ENCODE measurements around the gene KXD1.
"Not testable (repeated sequence)": the region's sequence is repeated elsewhere in the genome, so short reads cannot be mapped to it uniquely, and the experiment has no call there.

KXD1 gene

DNA sequence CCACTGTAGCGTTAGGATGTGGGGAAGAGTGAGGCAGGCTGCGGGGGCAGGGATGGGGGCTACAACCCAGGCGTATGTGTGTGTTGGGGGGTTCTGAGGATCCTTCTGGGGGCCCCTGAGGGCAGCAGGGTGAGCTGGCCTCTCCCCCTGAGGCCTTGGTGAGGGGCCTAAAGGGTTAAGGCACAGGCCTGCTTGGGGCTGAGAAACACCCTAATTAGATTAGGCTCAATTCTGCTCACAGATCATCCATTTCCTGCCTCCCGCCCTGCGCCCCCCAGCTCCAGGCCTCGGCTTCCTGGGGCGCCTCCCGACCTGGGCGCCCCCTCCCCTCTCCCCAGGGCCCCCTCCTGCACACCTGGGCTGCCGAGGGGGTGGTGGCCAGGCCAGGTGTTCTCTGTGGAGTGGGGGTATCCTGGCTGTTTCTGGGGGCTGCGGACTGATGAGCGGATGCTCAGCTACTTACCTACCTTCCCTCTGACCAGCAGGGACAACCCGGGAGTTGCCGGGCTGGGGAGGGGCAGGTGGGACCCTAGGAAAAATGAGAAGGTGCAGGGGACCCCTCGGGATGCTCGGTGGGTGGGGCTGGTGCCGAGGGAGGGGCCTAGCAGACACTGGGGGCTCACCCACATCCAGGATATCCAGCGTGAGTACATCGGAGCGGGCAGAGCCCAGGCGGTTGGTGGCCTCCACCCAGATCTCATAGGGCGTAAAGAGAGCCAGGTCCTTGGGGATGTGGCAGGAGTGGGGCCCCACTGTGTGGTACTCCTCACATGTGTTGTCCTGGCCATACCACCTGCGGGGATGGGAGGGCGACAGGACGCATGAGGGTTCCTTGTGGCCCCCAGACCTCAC is 40.4 kb downstream of the KXD1 start:
- Histone ChIP-seq H3K4ac (ENCODE audit: low read depth, low read length) (no peak overlapping the region), H2AFZ (ENCODE audit: insufficient read depth, low read length, poor library complexity) (no peak overlapping the region), H3K9me3 (ENCODE audit: insufficient read depth, low read depth, low read length) (peaks cover 1% of the 10 kb centered on the region), H3K27ac (ENCODE audit: low read depth, low read length) (no peak overlapping the region), H2AK5ac (ENCODE audit: low read length) (no peak overlapping the region), H3K14ac (ENCODE audit: low read length) (no peak overlapping the region), H3K18ac (ENCODE audit: low read length) (no peak overlapping the region), H4K12ac (ENCODE audit: low read depth, low read length) (no peak overlapping the region), H3K79me2 (ENCODE audit: control insufficient read depth, insufficient read depth, low read length, poor library complexity) (no peaks in the 10 kb centered on the region), H3K4me3 (ENCODE audit: low read depth, low read length) (no peak overlapping the region), H3K23ac (ENCODE audit: low read length) (no peak overlapping the region), H3K36me3 (ENCODE audit: control insufficient read depth in 1 of 2, insufficient read depth in 2 of 2, low read length in 2 of 2) (no peaks in the 10 kb centered on the region), H4K8ac (ENCODE audit: low read depth, low read length) (no peak overlapping the region), H2BK120ac (ENCODE audit: insufficient read depth, low read length, poor library complexity) (no peak overlapping the region), H3K9ac (ENCODE audit: low read length) (no peak overlapping the region), H3K4me1 (ENCODE audit: control insufficient read depth in 1 of 2, insufficient read depth in 2 of 2, low read length in 2 of 2) (peaks cover 5 to 9% of the 10 kb centered on the region in 2 experiments), H3K27me3 (ENCODE audit: insufficient read depth, low read length) (peaks cover 3% of the 10 kb centered on the region), H2BK12ac (ENCODE audit: low read length) (no peak overlapping the region), H3K4me2 (ENCODE audit: low read length) (no peak overlapping the region), H4K91ac (ENCODE audit: low read depth, low read length) (no peak overlapping the region), H2BK5ac (ENCODE audit: low read depth, low read length, poor library complexity) (no peak overlapping the region), H3K79me1 (ENCODE audit: low read length) (no peaks in the 10 kb centered on the region)
- no CpG with 5 or more reads among the region's 25 CpGs for WGBS (ENCODE audit: extremely low coverage, insufficient coverage, insufficient read length)
- DNase-seq: no peak

DNA sequence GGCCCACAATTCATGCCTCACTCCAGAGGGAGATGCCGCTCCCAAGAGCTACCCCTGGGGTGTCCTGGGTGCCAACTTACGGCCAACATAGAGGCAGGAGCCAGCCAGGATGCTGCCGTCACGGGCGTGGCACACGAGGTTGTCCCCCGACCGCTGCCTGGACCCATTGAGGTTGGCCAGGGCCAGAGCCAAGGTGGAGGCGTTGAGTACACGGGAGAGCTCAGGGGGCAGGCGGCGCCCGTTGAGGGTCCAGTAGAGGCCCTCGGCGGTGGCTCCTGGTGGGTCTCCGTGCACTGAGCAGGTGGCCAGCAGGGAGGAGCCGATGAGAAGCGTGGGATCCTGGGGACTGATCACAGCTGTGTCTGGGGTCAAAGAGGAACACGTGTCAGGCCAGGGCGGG is 41.8 kb downstream of the KXD1 start:
- no peak overlapping the region for H4K91ac ChIP-seq (ENCODE audit: low read depth, low read length)
- no peak overlapping the region for H2BK12ac ChIP-seq (ENCODE audit: low read length)
- WGBS (ENCODE audit: extremely low coverage, insufficient coverage, insufficient read length): no CpG with 5 or more reads among the region's 20 CpGs
- H4K8ac ChIP-seq (ENCODE audit: low read depth, low read length): no peak overlapping the region
- H3K4me2 ChIP-seq (ENCODE audit: low read length): no peak overlapping the region
- H2BK120ac ChIP-seq (ENCODE audit: insufficient read depth, low read length, poor library complexity): no peak overlapping the region
- H3K18ac ChIP-seq (ENCODE audit: low read length): no peak overlapping the region
- H3K27ac ChIP-seq (ENCODE audit: low read depth, low read length): no peak overlapping the region
- H4K12ac ChIP-seq (ENCODE audit: low read depth, low read length): no peak overlapping the region
- H3K4me3 ChIP-seq (ENCODE audit: low read depth, low read length): no peak overlapping the region
- no peak overlapping the region for H3K4ac ChIP-seq (ENCODE audit: low read depth, low read length)
- H3K4me1 ChIP-seq (ENCODE audit: control insufficient read depth in 1 of 2, insufficient read depth in 2 of 2, low read length in 2 of 2): peaks cover 4 to 6% of the 10 kb centered on the region in 2 experiments
- H3K9me3 ChIP-seq (ENCODE audit: insufficient read depth, low read depth, low read length): peaks cover 1% of the 10 kb centered on the region
- no peak overlapping the region for H3K9ac ChIP-seq (ENCODE audit: low read length)
- no peak for DNase-seq
- H3K14ac ChIP-seq (ENCODE audit: low read length): no peak overlapping the region
- H2AFZ ChIP-seq (ENCODE audit: insufficient read depth, low read length, poor library complexity): no peak overlapping the region
- no peaks in the 10 kb centered on the region for H3K36me3 ChIP-seq (ENCODE audit: control insufficient read depth in 1 of 2, insufficient read depth in 2 of 2, low read length in 2 of 2)
- no peak overlapping the region for H2BK5ac ChIP-seq (ENCODE audit: low read depth, low read length, poor library complexity)
- no peaks in the 10 kb centered on the region for H3K79me1 ChIP-seq (ENCODE audit: low read length)
- H3K79me2 ChIP-seq (ENCODE audit: control insufficient read depth, insufficient read depth, low read length, poor library complexity): no peaks in the 10 kb centered on the region
- H3K27me3 ChIP-seq (ENCODE audit: insufficient read depth, low read length): peaks cover 17% of the 10 kb centered on the region
- H2AK5ac ChIP-seq (ENCODE audit: low read length): no peak overlapping the region
- H3K23ac ChIP-seq (ENCODE audit: low read length): no peak overlapping the region

DNA sequence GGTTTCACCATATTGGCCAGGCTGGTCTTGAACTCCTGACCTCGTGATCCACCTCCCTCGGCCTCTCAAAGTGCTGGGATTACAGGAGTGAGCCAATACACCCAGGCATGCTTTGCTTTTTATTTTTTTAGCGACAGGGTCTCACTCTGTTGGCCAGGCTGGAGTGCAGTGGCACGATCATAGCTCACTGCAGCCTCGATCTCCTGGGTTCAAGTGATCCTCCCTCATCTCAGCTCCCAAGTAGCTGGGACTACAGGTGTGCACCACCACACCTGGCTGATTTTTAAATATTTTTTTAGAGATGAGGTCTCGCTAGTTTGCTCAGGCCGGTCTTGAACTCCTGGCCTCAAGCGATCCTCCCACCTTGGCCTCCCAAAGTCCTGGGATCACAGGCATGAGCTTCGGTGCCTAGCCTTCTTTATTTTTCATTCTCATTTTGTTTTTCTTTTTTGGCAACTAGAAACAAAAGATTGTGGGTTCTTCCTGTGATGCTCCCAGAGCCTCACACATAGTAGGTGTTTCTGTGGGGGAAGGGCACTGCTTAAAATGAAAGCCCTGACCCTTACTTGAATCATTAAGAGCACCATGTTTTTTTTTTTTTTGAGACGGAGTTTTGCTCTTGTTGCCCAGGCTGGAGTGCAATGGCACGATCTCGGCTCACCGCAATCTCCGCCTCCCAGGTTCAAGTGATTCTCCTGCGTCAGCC is 43.2 kb downstream of the KXD1 start:
- not testable (repeated sequence) for H2AK5ac ChIP-seq (ENCODE audit: low read length); H2BK5ac ChIP-seq (ENCODE audit: low read depth, low read length, poor library complexity); H4K8ac ChIP-seq (ENCODE audit: low read depth, low read length); H3K4me1 ChIP-seq (ENCODE audit: control insufficient read depth in 1 of 2, insufficient read depth in 2 of 2, low read length in 2 of 2); H3K18ac ChIP-seq (ENCODE audit: low read length); H3K36me3 ChIP-seq (ENCODE audit: control insufficient read depth in 1 of 2, insufficient read depth in 2 of 2, low read length in 2 of 2); H3K4ac ChIP-seq (ENCODE audit: low read depth, low read length); H3K9me3 ChIP-seq (ENCODE audit: insufficient read depth, low read depth, low read length); H3K14ac ChIP-seq (ENCODE audit: low read length); H3K4me3 ChIP-seq (ENCODE audit: low read depth, low read length); H3K23ac ChIP-seq (ENCODE audit: low read length); H4K12ac ChIP-seq (ENCODE audit: low read depth, low read length); H3K27ac ChIP-seq (ENCODE audit: low read depth, low read length); H3K9ac ChIP-seq (ENCODE audit: low read length); H3K79me2 ChIP-seq (ENCODE audit: control insufficient read depth, insufficient read depth, low read length, poor library complexity); H4K91ac ChIP-seq (ENCODE audit: low read depth, low read length); H2BK120ac ChIP-seq (ENCODE audit: insufficient read depth, low read length, poor library complexity); H3K4me2 ChIP-seq (ENCODE audit: low read length); H3K79me1 ChIP-seq (ENCODE audit: low read length); DNase-seq; H2BK12ac ChIP-seq (ENCODE audit: low read length); H2AFZ ChIP-seq (ENCODE audit: insufficient read depth, low read length, poor library complexity)
- no CpG with 5 or more reads among the region's 15 CpGs for WGBS (ENCODE audit: extremely low coverage, insufficient coverage, insufficient read length)
- H3K27me3 ChIP-seq (ENCODE audit: insufficient read depth, low read length): peaks cover 31% of the 10 kb centered on the region

DNA sequence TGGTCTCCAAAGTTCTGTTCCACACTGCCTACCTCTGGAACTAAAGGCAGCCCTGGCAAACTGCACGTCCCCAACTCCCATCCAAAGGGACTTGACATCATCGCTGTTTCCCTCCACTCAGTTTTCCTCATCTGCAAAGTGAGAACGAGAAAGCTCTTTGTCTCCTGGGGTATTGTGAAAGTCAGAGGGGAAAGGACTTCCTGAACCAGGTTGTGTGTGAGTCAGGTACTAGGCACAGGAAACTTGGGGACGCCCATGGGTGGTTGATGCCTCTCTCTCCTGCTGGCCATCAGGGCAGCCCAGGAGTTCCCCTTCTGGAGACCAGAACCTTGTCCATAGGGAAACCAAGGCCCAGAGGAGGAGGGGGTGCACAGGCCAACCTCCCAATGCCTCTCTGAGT is 44.2 kb downstream of the KXD1 start:
- Histone ChIP-seq H3K79me1 (ENCODE audit: low read length) (no peaks in the 10 kb centered on the region), H3K9ac (ENCODE audit: low read length) (no peak overlapping the region)

More for the DNA sequence above, 44.2 kb downstream of the KXD1 start:
- Histone ChIP-seq H3K27ac (ENCODE audit: low read depth, low read length) (no peak overlapping the region), H3K36me3 (ENCODE audit: control insufficient read depth in 1 of 2, insufficient read depth in 2 of 2, low read length in 2 of 2) (no peaks in the 10 kb centered on the region), H3K4me2 (ENCODE audit: low read length) (no peak overlapping the region), H2BK12ac (ENCODE audit: low read length) (no peak overlapping the region), H2BK120ac (ENCODE audit: insufficient read depth, low read length, poor library complexity) (no peak overlapping the region), H3K4ac (ENCODE audit: low read depth, low read length) (no peak overlapping the region), H3K18ac (ENCODE audit: low read length) (no peak overlapping the region), H2AK5ac (ENCODE audit: low read length) (no peak overlapping the region), H3K4me1 (ENCODE audit: control insufficient read depth in 1 of 2, insufficient read depth in 2 of 2, low read length in 2 of 2) (peaks cover 0 to 2% of the 10 kb centered on the region in 2 experiments), H3K9me3 (ENCODE audit: insufficient read depth, low read depth, low read length) (peaks cover 1% of the 10 kb centered on the region), H4K12ac (ENCODE audit: low read depth, low read length) (no peak overlapping the region), H3K23ac (ENCODE audit: low read length) (no peak overlapping the region), H3K4me3 (ENCODE audit: low read depth, low read length) (no peak overlapping the region), H3K14ac (ENCODE audit: low read length) (no peak overlapping the region), H4K8ac (ENCODE audit: low read depth, low read length) (no peak overlapping the region), H3K79me2 (ENCODE audit: control insufficient read depth, insufficient read depth, low read length, poor library complexity) (no peaks in the 10 kb centered on the region), H4K91ac (ENCODE audit: low read depth, low read length) (no peak overlapping the region), H3K27me3 (ENCODE audit: insufficient read depth, low read length) (peaks cover 37% of the 10 kb centered on the region), H2AFZ (ENCODE audit: insufficient read depth, low read length, poor library complexity) (no peak overlapping the region), H2BK5ac (ENCODE audit: low read depth, low read length, poor library complexity) (no peak overlapping the region)
- DNase-seq: no peak
- WGBS (ENCODE audit: extremely low coverage, insufficient coverage, insufficient read length): no CpG with 5 or more reads among the region's 4 CpGs

Data from trophoblast cell (in vitro differentiated cells and primary cell).